GM12878 (cell line): ENCODE measurements around the gene CLCNKA. TPM values are rescaled to one million over a fixed set of nuclear protein-coding genes. Genes with fewer than 3 reads are reported as not detected.

Source experiments
- ATAC-seq: fragments of 200-7000 bp; cut with Tn5 transposase; 3 replicates; pipeline ENCODE4 v1.9.1; 2020; ENCODE audit warnings: mild to moderate bottlenecking, moderate library complexity
- BruUV-seq: library from RNA; stranded (reverse); fragments of 400-500 nt; replicated peaks from 2 replicates; lab custom pipeline; 2021; lab: Mats Ljungman, UMichigan
- CTCF ChIA-PET: fragments of 300-600 bp; sonication (Branson Sonifier 250); formaldehyde crosslinking; extraction: SDS; loops from one replicate; lab custom pipeline; 2021; ENCODE audit warnings: inconsistent platforms; lab: Yijun Ruan, JAX
- POLR2A ChIA-PET: fragments of 350-600 bp; formaldehyde crosslinking; extraction: SDS; loops from one replicate; lab custom pipeline; 2021; ENCODE audit warnings: inconsistent platforms; lab: Charles Lee
- RAD21 ChIA-PET: fragments of 300-600 bp; sonication (Branson Sonifier 250); formaldehyde crosslinking; loops from one replicate; lab custom pipeline; 2023; ENCODE audit warnings: antibody characterized with exemption; ENCODE audit not compliant: unreplicated experiment; lab: Charles Lee
- SMC1A ChIA-PET: fragments of 300-600 bp; sonication (Branson Sonifier 250); formaldehyde crosslinking; loops from one replicate; lab custom pipeline; 2023; ENCODE audit not compliant: unreplicated experiment, uncharacterized antibody; lab: Charles Lee
- DNase-seq: peaks from one replicate; pipeline ENCODE4 v3.0.0-alpha.2; 2011; ENCODE audit warnings: low read depth, low spot score
- FAIRE-seq: peaks from 3 replicates; lab custom pipeline; 2011; peaks lifted over from hg19 to GRCh38; lab: Jason Lieb, UNC
- H2AFZ ChIP-seq: 2 replicates; pipeline ENCODE4 v1.6.0; 2011; ENCODE audit warnings: low read depth, low read length, control low read depth; ENCODE audit not compliant: control insufficient read depth
- H3K27ac ChIP-seq: 2 replicates; pipeline ENCODE4 v1.5.1; 2011; ENCODE audit warnings: control low read depth; ENCODE audit not compliant: control insufficient read depth, insufficient read depth
- H3K27me3 ChIP-seq, 2 experiments: replicated peaks in 1 of 2; 2 replicates each; pipeline versions ENCODE4 v1.6.0 to v1.6.1; 2011; ENCODE audit warnings: low read length in 1 of 2; ENCODE audit not compliant: control insufficient read depth in 2 of 2, insufficient read depth in 2 of 2
- H3K36me3 ChIP-seq, 2 experiments: 2 replicates each; pipeline ENCODE4 v1.5.1; 2011; ENCODE audit warnings: low read length in 1 of 2; ENCODE audit not compliant: control insufficient read depth in 2 of 2, insufficient read depth in 2 of 2
- H3K4me1 ChIP-seq: 2 replicates; pipeline ENCODE4 v1.6.1; 2011; ENCODE audit warnings: mild to moderate bottlenecking, low read length, moderate library complexity, mixed read lengths; ENCODE audit not compliant: control insufficient read depth, insufficient read depth
- H3K4me2 ChIP-seq: 2 replicates; pipeline ENCODE4 v1.6.0; 2011; ENCODE audit warnings: control low read depth; ENCODE audit not compliant: control insufficient read depth, insufficient read depth
- H3K4me3 ChIP-seq: fragments of 200-600 bp; sonication (generic); 2 replicates; pipeline ENCODE4 v1.5.1; 2016
- H3K79me2 ChIP-seq: 2 replicates; pipeline ENCODE4 v1.6.0; 2011; ENCODE audit warnings: low read length; ENCODE audit not compliant: control insufficient read depth, insufficient read depth
- H3K9ac ChIP-seq: 2 replicates; pipeline ENCODE4 v1.8.0; 2011; ENCODE audit warnings: low read length, control low read depth, mixed read lengths; ENCODE audit not compliant: control insufficient read depth, insufficient read depth
- H3K9me3 ChIP-seq: replicated peaks from 3 replicates; pipeline ENCODE4 v1.5.1; 2011; ENCODE audit warnings: mild to moderate bottlenecking, low read length; ENCODE audit not compliant: control insufficient read depth, insufficient read depth
- H4K20me1 ChIP-seq: 2 replicates; pipeline ENCODE4 v1.6.0; 2011; ENCODE audit not compliant: control insufficient read depth, insufficient read depth
- BHLHE40 ChIP-seq, 2 experiments: fragments of 450-650 bp in 1 of 2; IDR thresholded peaks; 2 replicates each; pipeline ENCODE4 v1.6.1; 2011 to 2017; ENCODE audit warnings: low read depth in 2 of 2, borderline replicate concordance in 1 of 2, improper control_type of control experiment in 1 of 2, low read length in 1 of 2, mild to moderate bottlenecking in 1 of 2
- BMI1 ChIP-seq: fragments of 450-650 bp; IDR thresholded peaks from 2 replicates; pipeline ENCODE4 v1.6.1; 2016; ENCODE audit warnings: mild to moderate bottlenecking, moderate library complexity, borderline replicate concordance
- CBFB ChIP-seq: IDR thresholded peaks from 2 replicates; pipeline ENCODE4 v1.6.1; 2016; ENCODE audit warnings: antibody characterized with exemption, low read depth
- CEBPB ChIP-seq, 2 experiments: fragments of 150-350 bp in 1 of 2; IDR thresholded peaks; 2 replicates each; pipeline ENCODE4 v1.6.1; 2012 to 2014; ENCODE audit warnings: low read depth in 2 of 2, low read length in 2 of 2, borderline replicate concordance in 1 of 2, inconsistent platforms in 1 of 2
- DPF2 ChIP-seq: fragments of 450-650 bp; IDR thresholded peaks from 2 replicates; pipeline ENCODE4 v1.6.1; 2017; ENCODE audit warnings: mild to moderate bottlenecking
- ESRRA ChIP-seq: IDR thresholded peaks from 2 replicates; pipeline ENCODE4 v1.6.1; 2012; ENCODE audit warnings: mild to moderate bottlenecking, low read length, improper control_type of control experiment
- IKZF1 ChIP-seq: fragments of 450-650 bp; conservative IDR thresholded peaks from 2 replicates; pipeline ENCODE4 v1.6.1; 2017; ENCODE audit warnings: antibody characterized with exemption, mild to moderate bottlenecking
- MTA2 ChIP-seq: fragments of 450-650 bp; IDR thresholded peaks from 2 replicates; pipeline ENCODE4 v1.6.1; 2016; ENCODE audit warnings: low read depth, mild to moderate bottlenecking, moderate library complexity
- NFIC ChIP-seq: IDR thresholded peaks from 2 replicates; pipeline ENCODE4 v1.6.1; 2012; ENCODE audit warnings: low read depth, mild to moderate bottlenecking, inconsistent platforms, low read length, moderate library complexity
- NR2C1 ChIP-seq: fragments of 450-650 bp; IDR thresholded peaks from 2 replicates; pipeline ENCODE4 v1.6.1; 2017; ENCODE audit warnings: antibody characterized with exemption, mild to moderate bottlenecking, moderate library complexity
- NR2F1 ChIP-seq: fragments of 450-650 bp; conservative IDR thresholded peaks from 2 replicates; pipeline ENCODE4 v1.6.1; 2017; ENCODE audit warnings: mild to moderate bottlenecking
- POLR2AphosphoS5 ChIP-seq: IDR thresholded peaks from 2 replicates; pipeline ENCODE4 v1.6.1; 2011; ENCODE audit warnings: mild to moderate bottlenecking, low read length, inconsistent platforms
- RUNX3 ChIP-seq: IDR thresholded peaks from 2 replicates; pipeline ENCODE4 v1.6.1; 2012; ENCODE audit warnings: low read length, inconsistent platforms
- SP1 ChIP-seq: IDR thresholded peaks from one replicate; pipeline ENCODE4 v1.6.1; 2011; ENCODE audit warnings: low read depth, low read length
- TBL1XR1 ChIP-seq: IDR thresholded peaks from 2 replicates; pipeline ENCODE4 v1.6.1; 2012; ENCODE audit warnings: low read depth, low read length, improper control_type of control experiment
- TCF12 ChIP-seq: IDR thresholded peaks from 2 replicates; pipeline ENCODE4 v1.6.1; 2011; ENCODE audit warnings: low read depth, mild to moderate bottlenecking, low read length
- TCF7 ChIP-seq: IDR thresholded peaks from 2 replicates; pipeline ENCODE4 v1.6.1; 2014; ENCODE audit warnings: antibody characterized with exemption, borderline replicate concordance
- ZSCAN29 ChIP-seq: fragments of 450-650 bp; IDR thresholded peaks from 2 replicates; pipeline ENCODE4 v1.6.1; 2017; ENCODE audit warnings: mild to moderate bottlenecking, moderate library complexity
- WGBS: methylation state at CpG from one replicate; pipeline ENCODE4 v1.1.6; 2016; ENCODE audit warnings: low lambda C conversion rate; ENCODE audit not compliant: insufficient replicate concordance, insufficient coverage; ENCODE audit errors: missing lambda C conversion rate; 5-methylcytosine and 5-hydroxymethylcytosine counted together
- in situ Hi-C: fragments of 300-500 bp; cut with MboI; formaldehyde crosslinking; loops from 9 replicates; pipeline ENCODE4 v1.14.3; 2018; ENCODE audit warnings: mixed read lengths
- intact Hi-C: fragments of 100-400 bp; cut with micrococcal nuclease; formaldehyde crosslinking; loops from one replicate; pipeline ENCODE4 v1.14.2; 2022; ENCODE audit not compliant: unreplicated experiment
- polyA plus RNA-seq, 11 experiments: library from polyadenylated mRNA; depleted of rRNA in 4 of 11; unstranded in 6 of 11; stranded (reverse) in 5 of 11; fragments of >200 nt; fragmentation: Nextera tagmentation in 4 of 11; fragmentation: Illumina TruSeq in 1 of 11; extraction: Ambion mirVana in 4 of 11; extraction: Trizol in 1 of 11; gene quantifications; 1 replicate in 1 of 11; 2 replicates in 10 of 11; pipeline versions ENCODE4 v1.2.1 to v1.2.3, GENCODE V29; 2011 to 2016; ENCODE audit warnings: inconsistent platforms in 2 of 11, missing spikeins in 2 of 11, low read depth in 1 of 11
- total RNA-seq, 4 experiments: library from RNA; depleted of rRNA in 3 of 4; stranded (reverse); fragments of >200 nt in 3 of 4; fragmentation: Illumina TruSeq in 1 of 4; extraction: Trizol in 1 of 4; gene quantifications; 2 replicates each; pipeline versions ENCODE4 v1.2.1 to v1.2.3, GENCODE V29; 2013 to 2021

CLCNKA gene
- total and polyA plus RNA-seq, 10 of the 15 experiments (the other 5 are each of a cell fraction or from before 2014, with no cell fraction given) = 0.02 to 0.15 (median 0.08) TPM; not detected in 6

DNA sequence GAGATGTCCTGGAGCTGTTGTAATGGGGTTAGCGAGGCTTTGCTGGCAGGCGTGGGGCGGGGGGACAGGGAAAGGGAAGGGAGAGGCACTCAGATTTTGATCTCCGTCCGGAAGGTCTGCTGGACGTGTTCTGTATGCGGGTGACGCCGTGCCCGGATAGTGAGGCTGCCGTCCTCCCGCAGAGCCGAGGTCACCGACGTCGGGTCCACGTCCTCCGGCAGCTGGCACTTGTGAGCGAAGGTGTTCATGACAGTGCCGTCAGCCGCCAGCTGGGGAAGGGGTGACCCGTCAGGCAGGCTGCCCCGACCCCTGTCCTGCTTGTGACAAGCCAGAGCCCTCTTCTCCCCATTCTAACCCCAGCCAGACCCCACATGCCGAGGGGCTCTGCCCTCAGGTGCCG, 6.3 kb upstream of the CLCNKA start:
- ChIA-PET CTCF (interaction anchor here (1.3 kb wide), 1 partner anchor 39 kb away, joined by 3 read pairs; no protein-coding TSS in a partner anchor), RAD21 (interaction anchor here (1.1 to 1.3 kb wide), 2 partner anchors 16 to 181 kb away, joined by 3 to 4 read pairs; no protein-coding TSS in a partner anchor), SMC1A (no interaction called here), POLR2A (no interaction called here)
- Histone ChIP-seq H3K9me3 (no peaks in the 10 kb centered on the region), H2AFZ (no peak overlapping the region), H3K4me1 (peaks cover 33% of the 10 kb centered on the region), H3K4me2 (no peak overlapping the region), H3K27ac (no peak overlapping the region), H3K27me3 (no peaks in the 10 kb centered on the region; a peak in 1 of 4 replicates), H3K79me2 (no peaks in the 10 kb centered on the region), H3K9ac (no peak overlapping the region), H4K20me1 (no peaks in the 10 kb centered on the region), H3K4me3 (no peak overlapping the region), H3K36me3 (no peaks in the 10 kb centered on the region)
- TF ChIP-seq CBFB = no peak
- TF ChIP-seq NFIC = no peak
- TF ChIP-seq IKZF1 = no peak
- TF ChIP-seq NR2C1 = no peak
- TF ChIP-seq CEBPB (IDR thresholded peaks at IDR 0.05; ENCODE audit: borderline replicate concordance in 1 of 2, low read depth in 2 of 2, low read length in 2 of 2) = no peak
- WGBS = 75% methylated on average over 22 of the region's 25 CpGs
- ATAC-seq (no peak), DNase-seq (no peak), FAIRE-seq (no peak)
- intact Hi-C loops (no loop called here), in situ Hi-C loops (no loop called here)
- BruUV-seq = no TSS peak

DNA sequence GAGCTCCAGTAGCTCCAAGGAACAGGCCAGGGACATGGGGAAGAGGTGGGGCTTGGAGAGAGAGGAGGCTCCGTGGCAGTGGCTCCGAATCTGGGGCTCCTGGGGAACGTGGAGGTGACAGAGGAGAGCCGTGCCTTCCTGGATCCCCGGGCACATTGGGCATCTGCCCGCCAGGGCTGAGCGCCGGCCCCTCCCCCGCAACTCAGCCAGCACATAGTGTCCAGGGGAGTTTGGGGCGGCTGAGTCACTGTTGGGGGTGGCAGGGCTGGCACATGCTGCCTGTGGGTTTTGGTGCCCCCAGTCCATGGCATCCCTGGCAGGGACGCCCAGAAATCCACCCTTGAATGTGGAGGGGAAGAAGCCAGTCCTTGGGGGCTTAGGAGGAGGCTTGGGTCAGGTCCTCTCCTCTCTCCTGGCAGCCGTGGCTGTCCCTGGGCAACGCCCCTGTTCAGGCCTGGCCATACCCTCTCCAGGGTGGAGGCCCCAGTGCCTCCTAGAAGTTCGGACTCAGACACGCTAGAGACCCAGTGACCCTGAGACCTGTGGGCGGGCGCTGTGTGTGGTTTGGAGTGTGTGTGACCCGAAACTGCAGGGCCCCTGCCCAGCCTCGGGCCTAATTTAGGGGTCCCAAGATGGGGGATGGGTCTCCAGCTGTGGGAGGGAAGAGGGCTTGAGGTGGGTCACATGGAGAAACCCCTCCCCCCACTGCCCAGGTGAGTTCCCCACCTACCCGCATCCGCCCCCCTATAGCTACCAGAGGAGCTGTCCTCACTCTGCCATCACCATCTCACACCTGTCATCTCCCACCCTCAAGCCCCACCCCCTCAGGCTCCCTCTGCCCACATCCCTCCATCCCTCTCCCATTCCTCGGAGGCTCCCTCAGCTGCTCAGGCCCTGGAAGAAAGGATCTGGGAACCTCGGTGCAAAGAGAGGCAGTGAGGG, 5.6 kb upstream of the CLCNKA start:
- Histone ChIP-seq H2AFZ (no peak overlapping the region), H3K4me3 (no peak overlapping the region), H4K20me1 (no peaks in the 10 kb centered on the region), H3K79me2 (no peaks in the 10 kb centered on the region), H3K27me3 (no peaks in the 10 kb centered on the region; a peak in 1 of 4 replicates), H3K4me1 (peaks cover 33% of the 10 kb centered on the region), H3K36me3 (no peaks in the 10 kb centered on the region), H3K9ac (no peak overlapping the region), H3K9me3 (no peaks in the 10 kb centered on the region), H3K27ac (no peak overlapping the region), H3K4me2 (peak overlapping the region; percentile 25; the same call in 1 of the 2 replicates)
- ChIA-PET CTCF (interaction anchor here (1.3 to 6.4 kb wide), 2 partner anchors 8 to 39 kb away, joined by 3 to 36 read pairs; no protein-coding TSS in a partner anchor), RAD21 (interaction anchor here (1.0 kb wide), 1 partner anchor 41 kb away, joined by 5 read pairs; no protein-coding TSS in a partner anchor), POLR2A (interaction anchor here (0.6 kb wide), 3 partner anchors 11 to 600 kb away, joined by 3 to 7 read pairs (median 5); no protein-coding TSS in a partner anchor), SMC1A (no interaction called here)
- no peak for DNase-seq
- intact Hi-C loops (no loop called here), in situ Hi-C loops (no loop called here)
- ATAC-seq = 0 out of 3 replicates have a peak, but pooled peaks have one; percentile 10
- no TSS peak for BruUV-seq
- FAIRE-seq = no peak
- WGBS = 32% methylated on average over 21 of the region's 23 CpGs
- peak; percentile 29 for TF ChIP-seq SP1
- peak; percentile 33; the same call in 1 of the 2 replicates for TF ChIP-seq MTA2
- 0 out of 2 replicates have a peak, but pooled peaks have one; percentile 23 for TF ChIP-seq NR2C1
- no peak for TF ChIP-seq IKZF1
- TF ChIP-seq RUNX3 = peak; percentile 62
- TF ChIP-seq ZSCAN29 = no peak
- TF ChIP-seq TCF7 = no peak
- TF ChIP-seq BHLHE40 (IDR thresholded peaks at IDR 0.05; ENCODE audit: borderline replicate concordance in 1 of 2, low read depth in 2 of 2, low read length in 1 of 2) = peak in 1 of 2 experiments; percentile 41; a peak in 2 of 4 replicates
- no peak for TF ChIP-seq POLR2AphosphoS5
- TF ChIP-seq BMI1 = no peak
- TF ChIP-seq NR2F1 = peak; percentile 89
- TF ChIP-seq ESRRA = no peak
- 0 out of 2 replicates have a peak, but pooled peaks have one; percentile 7 for TF ChIP-seq TCF12
- TF ChIP-seq DPF2 = 0 out of 2 replicates have a peak, but pooled peaks have one; percentile 35
- no peak for TF ChIP-seq TBL1XR1
